HS-27A (cell line): ENCODE results near the gene RPTOR.
"Not testable (repeated sequence)": the region's sequence is repeated elsewhere in the genome, so short reads cannot be mapped to it uniquely, and the experiment has no call there.

Source experiments
- DNase-seq: peaks from one replicate; pipeline ENCODE4 v3.0.0-alpha.2; 2012; ENCODE audit warnings: low read depth, missing footprints

Gene RPTOR

DNA sequence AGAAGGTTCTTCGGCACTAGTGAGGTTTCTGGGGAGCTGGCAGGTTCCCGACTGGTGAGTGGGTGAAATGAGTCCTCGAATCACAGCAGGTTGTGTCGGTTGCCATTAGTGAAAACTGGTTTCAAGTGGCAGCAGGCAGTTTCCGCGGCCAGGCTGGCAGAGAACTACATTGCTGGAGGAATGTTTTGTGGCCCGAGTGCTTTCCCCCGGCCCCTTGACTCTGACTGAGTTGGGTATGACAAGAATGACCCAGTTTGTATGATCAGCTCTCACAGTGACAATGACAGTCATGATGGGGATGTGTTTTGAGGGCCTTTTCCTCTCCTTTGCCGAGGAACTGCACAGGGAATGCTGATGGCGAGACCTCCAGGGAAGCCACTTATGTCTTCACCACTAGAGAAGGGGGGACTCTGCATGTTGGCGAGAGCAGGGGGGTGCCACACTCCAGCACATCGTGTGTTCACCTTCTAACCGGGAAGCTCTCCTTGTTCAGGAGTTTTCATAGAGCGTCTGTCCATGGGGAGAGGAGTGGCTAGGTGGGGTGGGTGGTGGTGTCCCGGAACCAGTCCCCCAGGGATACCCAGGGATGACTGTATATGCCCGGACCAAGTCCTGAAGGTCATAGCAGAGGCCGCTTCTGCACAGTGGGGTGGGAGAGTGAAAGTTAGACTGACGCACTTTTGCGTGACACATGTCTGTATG is 241.0 kb downstream of the RPTOR start:
- DNase-seq: no peak

DNA sequence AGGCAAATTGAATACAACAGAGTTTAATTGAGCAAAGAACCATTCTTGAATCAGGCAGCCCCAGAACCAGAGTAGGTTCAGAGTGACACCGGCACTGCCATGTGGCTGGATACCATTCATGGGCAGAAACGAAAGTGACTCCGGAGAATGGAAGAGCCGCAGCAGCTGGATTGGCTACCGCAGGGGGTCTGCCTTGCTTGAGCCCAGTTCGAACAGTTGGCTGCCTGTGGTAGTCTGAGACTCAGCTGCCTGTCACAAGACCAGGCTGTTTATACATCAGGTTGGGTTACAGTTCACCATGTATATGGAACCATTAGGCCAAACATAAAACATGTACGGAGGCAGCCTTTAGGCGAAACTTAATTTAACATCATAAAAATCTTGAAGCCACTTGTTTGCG is 241.8 kb downstream of the RPTOR start:
- DNase-seq: no peak

DNA sequence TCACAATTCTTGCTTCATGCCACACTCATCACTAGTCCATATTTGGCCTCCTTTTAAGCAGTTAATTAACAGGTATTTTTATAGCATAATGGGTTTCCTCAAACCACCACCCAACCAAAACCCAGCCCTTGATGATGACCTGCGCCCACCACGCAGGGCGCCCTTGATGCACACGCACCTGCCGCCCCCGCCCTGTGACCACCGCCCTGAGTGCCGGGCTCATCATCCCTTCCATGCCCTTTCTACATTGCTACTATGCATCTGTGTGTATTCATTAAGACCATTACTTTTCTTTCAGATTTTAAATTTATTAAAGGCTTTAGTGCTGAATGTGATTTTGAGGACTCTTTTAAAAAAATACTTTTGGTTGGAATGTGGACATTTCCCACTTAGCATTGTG is 242.2 kb downstream of the RPTOR start:
- no peak for DNase-seq

DNA sequence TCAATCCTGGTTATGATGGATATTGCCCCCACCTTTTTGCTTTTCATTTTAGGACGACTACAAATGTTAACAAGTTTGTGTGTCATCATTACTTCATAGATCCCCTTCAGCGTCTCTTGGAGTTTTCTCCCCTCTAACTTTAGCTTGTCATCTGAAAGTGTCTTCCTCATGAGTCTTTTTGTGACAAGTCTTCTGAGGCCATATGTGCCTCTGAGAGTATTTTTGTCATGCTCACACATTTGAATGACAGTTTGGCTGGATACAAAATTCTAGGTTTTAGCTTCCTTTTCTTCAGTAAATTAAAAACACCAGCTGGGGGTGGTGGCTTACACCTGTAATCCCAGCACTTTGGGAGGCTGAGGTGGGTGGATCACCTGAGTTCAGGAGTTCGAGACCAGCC is 243.2 kb downstream of the RPTOR start:
- DNase-seq: no peak

DNA sequence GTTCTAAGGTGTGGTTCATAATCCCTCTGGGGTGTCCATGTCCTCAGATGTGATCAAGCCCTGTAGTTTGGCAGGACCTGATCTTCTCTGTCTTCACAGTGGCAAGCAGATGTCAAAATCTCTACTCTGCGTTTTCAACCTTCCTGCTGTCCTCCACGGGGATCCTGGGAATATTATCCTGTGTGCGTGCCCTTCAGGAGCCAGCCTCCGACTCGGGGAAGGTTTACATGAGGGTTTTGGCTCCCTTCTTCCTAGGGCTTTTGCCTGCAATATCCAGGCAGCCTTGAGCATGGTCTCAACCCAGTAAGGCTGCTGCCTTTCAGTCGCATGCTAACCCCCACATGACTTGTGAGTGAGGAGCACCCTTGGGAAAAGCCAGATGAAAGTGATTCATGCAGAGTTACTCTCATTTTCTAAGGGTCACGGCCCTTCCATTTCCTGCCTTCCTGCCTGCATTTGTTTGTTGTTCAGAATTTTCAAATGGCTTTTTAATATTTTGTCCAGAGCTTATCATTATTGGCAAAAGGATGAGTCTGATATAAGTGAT is 244.8 kb downstream of the RPTOR start:
- DNase-seq: peak; percentile 50

DNA sequence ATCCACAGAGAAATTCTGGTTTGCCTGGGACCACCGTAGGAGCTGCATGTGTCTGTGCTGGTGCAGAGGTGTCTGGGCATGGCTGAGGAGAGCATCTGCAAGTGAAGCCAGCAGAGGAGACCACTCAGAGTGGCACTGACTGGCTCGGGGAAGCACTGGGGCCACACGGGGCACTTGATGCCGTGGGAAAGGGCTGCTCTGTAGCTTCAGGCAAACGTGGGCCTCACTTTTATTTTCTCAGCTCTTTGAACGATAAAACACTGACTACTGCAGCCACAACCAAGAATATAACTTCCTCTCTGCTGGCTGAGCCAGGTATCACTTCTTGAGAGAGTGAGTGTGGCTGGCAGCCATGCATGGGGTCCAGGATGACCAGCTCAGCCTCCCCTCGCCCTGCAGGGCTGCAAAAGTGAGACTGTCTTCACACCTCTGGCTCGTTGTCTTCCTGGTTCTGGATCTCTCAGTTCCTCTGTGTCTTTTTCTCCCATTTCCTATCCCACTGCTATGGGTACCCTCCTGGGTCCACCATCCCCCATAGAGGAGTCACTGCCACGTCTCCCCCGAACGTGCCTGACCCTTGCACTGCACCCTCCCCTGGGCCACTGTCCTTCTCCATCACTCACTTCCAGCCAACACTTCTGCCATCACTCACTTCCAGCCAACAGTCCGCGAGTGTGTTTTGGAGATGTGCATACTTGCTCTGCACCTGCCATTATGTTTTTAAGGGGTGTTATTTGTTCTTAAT is 245.6 kb downstream of the RPTOR start:
- DNase-seq: no peak

DNA sequence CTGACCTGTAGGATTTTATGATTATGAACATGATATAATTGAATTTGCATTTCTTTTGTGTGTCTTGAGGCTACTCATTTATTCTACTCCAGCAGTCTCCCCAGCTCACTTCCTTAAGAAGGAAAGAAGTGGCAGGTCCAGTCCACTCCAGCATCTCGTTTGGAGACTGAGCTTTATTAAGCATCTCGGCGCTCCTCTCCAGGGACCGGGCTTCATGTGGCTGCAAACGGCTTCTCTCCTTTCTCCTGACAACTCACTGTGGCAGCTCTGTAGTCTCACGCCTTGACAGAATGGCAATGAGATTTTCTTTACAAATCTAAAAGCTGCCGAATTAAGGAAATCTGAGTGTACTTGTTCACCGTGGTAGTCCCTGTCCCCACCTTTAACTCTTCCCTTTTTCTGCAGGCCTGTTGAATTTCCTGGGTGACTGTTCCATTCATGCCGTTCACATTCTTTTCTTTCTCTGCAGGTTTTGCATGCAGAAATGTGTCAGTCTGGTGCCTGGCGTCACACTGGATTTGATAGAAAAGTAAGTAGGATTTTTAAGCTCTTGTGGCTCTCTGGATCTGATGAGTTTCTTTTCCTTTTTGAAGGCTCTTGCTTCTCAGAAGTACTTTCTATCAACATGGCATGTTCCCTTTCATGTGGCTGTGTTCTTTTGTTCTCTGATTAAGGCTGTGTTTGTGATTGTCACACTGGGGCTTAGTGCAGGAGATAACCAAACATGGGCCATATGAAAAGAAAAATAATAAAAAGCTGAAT is 246.5 kb downstream of the RPTOR start:
- DNase-seq: no peak

DNA sequence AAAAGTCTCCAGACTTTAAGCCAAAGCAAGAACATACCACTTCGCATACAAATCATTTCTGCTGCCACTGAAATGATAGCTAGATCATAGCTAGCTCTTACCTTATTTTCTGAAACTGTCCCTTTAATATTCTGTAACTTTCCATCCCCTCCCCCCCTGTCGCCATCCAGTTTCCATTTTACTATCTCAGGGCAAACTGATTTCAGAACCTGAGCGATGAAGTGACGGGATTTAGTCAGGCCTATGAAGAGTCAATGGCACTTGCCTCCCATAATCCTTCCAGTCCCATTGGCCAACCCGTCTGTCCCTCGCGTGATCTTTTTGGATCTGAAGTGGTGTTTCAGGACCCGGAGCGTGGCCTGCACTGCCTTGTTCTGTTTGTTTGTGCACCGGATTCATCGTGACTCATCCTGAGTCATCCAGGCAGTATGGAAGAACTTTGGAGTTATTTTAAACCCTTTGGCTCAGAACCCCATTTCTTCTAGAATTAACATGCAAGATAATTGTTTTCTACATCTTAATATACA is 247.2 kb downstream of the RPTOR start:
- DNase-seq: peak; percentile 88

DNA sequence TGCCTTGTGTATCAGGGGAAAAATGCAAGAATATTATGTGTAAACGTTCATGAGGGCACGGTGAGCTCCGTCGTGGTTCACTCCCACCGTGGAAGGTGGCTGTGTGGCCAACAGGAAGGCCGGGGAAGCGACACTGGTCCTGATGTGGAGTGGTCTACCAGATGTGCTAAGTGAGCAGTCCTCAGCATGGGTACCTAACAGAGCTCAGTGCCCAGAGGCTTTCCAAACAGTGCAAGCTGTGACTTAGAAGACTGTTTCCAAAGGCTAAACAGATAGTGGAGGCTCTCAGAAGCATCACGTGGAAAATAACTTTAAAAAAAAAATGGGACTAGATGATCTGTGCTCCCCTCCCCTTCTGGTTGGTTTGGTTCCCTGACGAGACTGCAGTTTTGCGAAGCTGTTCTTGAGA is 247.7 kb downstream of the RPTOR start:
- DNase-seq: no peak

DNA sequence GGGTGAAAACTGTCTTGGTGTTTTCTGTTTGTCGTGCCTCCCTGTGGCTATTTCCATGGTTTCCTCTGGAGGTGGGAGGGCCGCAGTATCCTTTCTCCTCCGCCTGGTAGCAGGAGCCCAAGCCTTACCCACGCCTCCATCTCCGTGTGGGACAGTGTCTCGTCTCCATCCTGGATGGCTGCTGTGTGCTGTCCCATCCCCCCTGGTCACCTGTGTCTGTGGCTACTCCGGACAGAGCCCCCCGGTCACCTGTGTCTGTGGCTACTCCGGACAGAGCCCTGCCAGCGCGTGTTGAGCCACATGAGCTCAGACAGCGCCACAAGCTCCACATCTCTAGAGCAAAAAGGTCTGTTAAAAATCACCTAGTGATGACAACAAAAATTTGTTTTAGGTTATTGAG is 248.8 kb downstream of the RPTOR start:
- DNase-seq: no peak

DNA sequence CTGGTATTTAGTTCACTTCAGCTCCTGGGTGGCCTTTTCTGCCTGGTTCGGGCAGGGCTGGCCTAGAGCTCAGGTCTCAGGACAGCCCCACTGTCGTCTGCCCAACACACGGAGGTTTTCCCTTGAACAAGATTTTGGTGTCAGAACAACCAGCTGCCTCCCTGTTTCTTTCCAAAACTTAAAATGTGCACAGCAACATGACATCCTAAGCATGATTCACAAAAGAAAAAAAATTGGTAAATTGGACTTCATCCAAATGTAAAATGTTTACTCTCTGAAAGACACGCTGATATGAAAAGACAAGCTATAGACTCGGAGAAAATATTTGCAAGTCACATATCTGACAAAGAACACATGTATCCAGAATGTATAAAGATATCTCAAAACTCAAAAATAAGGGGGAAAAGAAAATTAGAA is 249.2 kb downstream of the RPTOR start:
- no peak for DNase-seq

DNA sequence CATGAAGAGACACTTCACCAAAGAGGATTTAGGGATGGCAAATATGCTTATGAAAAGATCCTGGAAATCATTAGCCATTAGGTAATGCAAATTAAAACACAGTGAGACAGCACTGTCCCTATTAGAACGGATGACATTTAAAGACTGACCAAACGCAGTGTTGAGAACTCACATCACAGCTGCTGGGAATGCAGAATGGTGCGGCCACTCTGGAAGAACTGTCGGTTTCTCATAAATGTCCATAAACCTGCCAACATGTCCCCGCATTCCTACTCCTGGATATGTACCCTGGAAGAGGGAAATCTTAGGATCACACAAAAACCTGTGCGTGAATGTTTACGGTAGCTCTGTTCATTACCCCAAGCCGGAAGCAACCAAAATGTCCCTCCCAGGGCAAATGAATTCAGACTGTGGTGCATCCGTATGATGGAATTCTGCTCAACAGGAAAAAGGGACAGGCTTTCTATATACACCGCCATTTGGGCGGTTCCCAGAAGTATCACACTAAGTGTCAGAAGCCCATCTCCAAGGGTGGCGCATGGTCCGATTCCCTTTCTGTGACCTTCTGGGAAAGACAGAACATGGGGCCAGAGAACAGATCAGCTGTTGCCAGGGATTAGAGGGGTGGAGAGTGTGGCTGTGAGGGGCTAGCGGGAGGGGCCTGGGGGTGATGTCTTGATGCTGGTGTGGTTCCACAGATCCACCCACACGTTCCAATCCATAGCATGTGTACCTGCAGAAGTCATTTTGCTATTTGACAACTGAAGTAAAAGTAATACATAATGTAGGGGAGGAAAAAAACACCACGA is 249.8 kb downstream of the RPTOR start:
- DNase-seq: no peak

DNA sequence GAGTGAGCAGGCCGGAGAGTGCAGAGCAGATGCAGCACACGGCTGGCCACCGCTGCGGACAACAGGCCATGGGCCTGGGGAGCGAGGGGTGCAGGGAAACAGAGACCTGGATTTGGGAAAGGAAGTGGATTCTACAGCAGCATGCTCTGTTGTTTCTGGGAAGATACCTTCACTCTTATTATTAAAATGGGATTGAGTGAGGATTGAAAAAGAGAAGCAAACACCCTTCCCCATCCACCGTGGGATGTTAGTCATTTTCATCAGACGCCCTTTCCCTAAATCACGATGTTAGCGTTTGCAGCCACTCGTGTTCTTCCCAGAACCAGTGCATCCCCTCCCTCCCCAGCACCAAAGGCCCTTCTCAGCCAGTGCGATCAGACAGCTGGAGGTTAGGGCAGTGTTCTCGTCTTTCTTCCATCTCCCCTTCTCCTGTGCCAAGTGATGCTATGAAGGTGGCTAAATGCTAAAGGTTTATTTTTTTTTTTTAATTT is 250.5 kb downstream of the RPTOR start:
- DNase-seq: no peak

DNA sequence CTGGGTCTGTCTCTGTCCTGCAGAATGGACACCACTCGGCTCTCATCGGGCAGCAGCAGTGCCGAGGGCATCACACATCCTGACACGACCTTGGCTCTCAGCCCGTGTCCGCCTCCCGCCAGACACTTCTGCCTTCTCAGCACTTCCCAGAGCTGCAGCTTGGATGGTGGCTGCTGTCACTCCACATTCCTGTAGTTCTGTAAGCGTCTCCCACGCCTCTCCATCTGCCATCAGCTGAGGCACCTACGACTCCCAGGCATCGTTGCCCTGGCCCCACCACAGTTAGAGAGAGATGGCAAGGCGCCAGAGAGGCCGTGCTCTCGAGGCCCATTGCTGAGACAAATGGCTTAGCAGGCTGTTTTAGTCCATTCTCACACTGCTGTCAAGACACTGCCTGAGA is 251.1 kb downstream of the RPTOR start:
- no peak for DNase-seq

DNA sequence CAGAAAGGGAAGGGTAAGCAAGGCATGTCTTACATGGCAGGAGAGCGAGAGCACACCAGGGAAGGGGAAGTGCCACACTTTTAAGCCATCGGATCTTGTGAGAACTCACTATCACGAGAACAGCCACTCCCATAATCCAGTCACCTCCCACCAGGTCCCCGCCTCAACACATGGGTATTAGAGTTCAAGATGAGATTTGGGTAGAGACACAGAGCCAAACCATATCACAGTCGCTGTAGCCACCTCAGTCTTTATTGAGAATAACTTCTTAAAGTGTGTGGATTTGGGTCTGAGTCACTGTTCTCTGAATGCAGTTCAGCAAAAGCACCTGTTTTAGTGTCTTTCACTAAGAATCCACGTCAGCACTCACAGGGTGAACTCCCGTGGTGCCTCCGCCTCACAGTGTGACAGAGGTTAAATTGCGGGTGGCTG is 251.8 kb downstream of the RPTOR start:
- no peak for DNase-seq

DNA sequence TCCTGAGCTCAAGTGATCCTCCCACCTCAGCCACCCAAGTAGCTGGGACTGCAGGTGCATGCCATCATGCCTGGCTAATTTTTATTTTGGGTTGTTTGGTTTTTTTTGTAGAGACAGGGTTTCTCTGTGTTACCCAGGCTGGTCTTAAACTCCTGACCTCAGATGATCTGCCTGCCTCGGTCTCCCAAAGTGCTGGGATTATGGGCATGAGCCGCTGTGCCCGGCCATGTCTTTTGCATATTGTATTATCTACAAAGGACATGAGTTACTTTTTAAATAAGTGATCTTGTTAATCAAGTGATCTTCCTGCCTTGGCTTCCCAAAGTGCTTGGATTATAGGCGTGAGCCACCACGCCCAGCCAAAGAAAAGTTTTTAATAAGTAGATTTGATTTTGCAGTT is 252.6 kb downstream of the RPTOR start:
- DNase-seq: not testable (repeated sequence)

DNA sequence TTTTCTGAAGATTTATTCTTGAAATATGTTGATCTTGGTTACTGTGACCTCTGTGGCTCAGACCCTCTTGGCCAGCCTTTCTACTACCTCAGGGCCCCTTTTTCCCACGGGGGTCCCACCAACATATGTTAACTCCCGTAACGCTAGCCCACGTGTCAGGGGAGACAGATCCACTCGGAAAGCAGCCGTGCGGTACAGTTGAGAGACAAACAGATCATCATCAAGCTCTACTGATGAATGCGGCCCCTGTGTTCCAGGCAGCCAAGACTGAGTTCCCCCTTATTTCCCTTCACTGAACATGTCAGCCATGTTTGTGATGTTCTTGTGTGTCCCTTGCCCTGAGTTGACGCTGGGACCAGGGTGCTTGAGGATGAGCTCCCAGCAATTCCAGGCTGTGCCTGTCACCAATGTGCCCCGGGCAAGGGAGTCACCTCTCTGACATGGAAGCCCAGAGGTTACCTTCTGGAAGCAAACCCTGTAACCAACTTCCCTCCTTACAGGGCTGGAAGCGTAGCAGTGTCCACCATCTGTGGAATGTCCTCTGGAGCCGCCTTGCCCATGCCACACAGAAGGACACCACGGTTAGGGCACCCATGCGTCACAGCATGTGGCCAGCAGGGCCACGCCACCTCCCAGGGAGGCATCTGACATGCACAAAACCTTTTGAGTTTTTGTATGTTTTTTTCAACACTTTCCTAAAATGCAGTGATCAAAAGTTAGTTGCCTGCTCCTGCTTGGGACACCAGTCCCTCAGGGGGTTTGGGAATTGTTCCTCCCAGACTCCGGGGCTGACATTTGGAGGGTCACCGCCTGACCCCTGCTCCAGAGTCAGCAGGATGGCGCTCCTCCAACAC is 253.3 kb downstream of the RPTOR start:
- no peak for DNase-seq

DNA sequence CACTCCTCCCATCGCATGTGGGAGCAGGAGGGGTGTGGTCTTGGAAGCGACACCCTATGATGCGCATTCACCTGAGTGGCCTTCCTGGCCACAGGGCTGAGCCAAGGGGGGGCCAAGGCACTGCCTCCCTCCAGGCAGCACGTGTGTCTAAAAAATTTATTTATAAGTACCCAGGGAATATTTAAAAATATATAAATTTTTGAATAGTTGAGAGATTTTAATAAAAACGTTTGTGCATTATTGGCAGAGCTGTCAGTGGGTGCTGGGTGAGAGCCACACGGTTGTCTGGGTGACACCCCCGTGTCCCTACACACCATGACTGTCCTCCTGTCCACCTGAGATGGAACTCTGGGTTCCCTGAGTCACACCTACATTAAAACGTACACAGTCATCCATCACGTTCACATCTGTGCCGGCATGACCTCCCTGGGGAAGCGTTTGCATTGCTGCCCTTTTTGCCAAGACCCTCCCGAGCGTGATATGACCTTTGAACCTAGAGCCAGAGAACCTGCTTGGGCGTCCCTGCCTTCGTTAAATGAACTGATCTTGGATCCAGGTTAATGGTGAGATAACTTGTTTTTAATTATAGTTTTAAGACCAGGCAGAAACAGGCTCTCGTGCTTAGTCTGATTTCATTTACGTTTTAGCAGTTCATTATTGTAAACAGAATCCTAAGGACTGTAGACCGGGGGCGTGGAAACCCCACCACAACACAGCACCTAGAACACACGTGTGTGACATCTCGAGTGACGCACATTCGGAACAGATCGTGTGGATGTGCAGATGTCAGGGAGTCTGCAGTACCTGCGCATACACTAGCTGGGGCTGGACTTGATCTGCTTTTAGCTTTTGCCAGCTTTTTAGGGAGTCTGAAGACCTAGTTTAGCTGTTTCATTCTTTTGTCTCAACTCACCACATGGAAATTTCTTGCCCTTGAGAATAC is 254.2 kb downstream of the RPTOR start:
- no peak for DNase-seq
